ENCODE measurements around the gene PTGES2.

PTGES2 gene

DNA sequence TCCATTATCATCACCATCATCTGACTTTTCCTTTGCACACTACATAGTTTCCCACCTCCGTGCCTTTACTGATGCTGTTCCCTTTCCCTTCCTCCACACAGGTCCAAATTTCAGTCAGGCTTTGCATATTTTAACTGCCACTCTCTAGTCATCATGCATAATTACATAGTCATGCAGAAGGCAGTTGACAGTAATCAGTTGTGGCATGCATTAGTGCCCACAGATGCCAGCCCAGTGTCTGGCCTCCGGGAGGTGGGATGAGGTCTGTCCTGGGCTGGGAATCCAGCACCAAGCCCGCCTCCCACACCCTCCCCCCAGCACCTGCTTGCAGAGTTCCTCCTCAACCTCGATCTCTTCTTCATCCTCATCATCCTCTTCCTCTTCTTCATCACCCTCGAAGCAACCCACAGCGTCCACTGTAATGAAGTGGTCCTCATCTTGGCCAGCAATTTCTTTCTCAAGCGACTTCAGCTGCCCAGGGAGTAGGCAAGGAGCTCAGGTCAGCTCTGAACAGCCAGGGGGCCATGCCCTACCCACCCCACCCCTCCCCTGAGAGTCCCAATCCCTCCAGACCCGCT lies 41.3 kb upstream of the PTGES2 start:
- H3K27ac Mint-ChIP-seq: peak overlapping the region; percentile 37
- TF ChIP-seq, protein P1, sequence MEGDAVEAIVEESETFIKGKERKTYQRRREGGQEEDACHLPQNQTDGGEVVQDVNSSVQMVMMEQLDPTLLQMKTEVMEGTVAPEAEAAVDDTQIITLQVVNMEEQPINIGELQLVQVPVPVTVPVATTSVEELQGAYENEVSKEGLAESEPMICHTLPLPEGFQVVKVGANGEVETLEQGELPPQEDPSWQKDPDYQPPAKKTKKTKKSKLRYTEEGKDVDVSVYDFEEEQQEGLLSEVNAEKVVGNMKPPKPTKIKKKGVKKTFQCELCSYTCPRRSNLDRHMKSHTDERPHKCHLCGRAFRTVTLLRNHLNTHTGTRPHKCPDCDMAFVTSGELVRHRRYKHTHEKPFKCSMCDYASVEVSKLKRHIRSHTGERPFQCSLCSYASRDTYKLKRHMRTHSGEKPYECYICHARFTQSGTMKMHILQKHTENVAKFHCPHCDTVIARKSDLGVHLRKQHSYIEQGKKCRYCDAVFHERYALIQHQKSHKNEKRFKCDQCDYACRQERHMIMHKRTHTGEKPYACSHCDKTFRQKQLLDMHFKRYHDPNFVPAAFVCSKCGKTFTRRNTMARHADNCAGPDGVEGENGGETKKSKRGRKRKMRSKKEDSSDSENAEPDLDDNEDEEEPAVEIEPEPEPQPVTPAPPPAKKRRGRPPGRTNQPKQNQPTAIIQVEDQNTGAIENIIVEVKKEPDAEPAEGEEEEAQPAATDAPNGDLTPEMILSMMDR (IDR thresholded peaks at IDR 0.05): no peak
- DNase-seq: no peak
- no peaks in the 10 kb centered on the region for H3K9me3 Mint-ChIP-seq
- no peaks in the 10 kb centered on the region for H3K27me3 Mint-ChIP-seq (ENCODE audit: low read depth, poor library complexity)
- H3K4me1 Mint-ChIP-seq: peaks cover 22% of the 10 kb centered on the region
- H3K4me3 Mint-ChIP-seq: no peak overlapping the region
- peaks cover 65% of the 10 kb centered on the region for H3K36me3 Mint-ChIP-seq (ENCODE audit: low read depth)

DNA sequence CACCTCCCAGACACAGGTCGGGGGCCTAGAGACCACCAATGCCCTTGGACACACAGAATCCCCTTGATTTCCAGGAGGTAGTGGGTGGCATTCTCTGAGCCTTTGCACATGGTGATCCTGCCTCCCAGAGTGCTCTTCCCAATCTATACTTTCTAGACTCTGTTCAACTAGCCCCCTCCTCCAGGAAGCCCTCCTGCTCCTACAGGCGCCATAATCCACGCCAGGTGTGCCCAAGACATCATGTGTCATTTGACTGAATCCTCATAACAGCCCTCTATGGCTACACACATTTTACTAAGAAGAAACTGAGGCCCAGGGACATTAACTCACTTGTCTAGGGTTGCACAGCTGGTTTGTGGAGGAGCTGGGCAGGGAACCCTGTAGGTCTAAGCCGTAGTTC lies 39.7 kb upstream of the PTGES2 start:
- H3K4me1 Mint-ChIP-seq: peaks cover 22% of the 10 kb centered on the region
- no peak overlapping the region for H3K4me3 Mint-ChIP-seq
- no peaks in the 10 kb centered on the region for H3K9me3 Mint-ChIP-seq
- peak overlapping the region; percentile 84 for H3K27ac Mint-ChIP-seq
- no peak for DNase-seq
- TF ChIP-seq, protein P1 (IDR thresholded peaks at IDR 0.05): no peak
- peaks cover 69% of the 10 kb centered on the region for H3K36me3 Mint-ChIP-seq (ENCODE audit: low read depth)
- H3K27me3 Mint-ChIP-seq (ENCODE audit: low read depth, poor library complexity): no peaks in the 10 kb centered on the region

DNA sequence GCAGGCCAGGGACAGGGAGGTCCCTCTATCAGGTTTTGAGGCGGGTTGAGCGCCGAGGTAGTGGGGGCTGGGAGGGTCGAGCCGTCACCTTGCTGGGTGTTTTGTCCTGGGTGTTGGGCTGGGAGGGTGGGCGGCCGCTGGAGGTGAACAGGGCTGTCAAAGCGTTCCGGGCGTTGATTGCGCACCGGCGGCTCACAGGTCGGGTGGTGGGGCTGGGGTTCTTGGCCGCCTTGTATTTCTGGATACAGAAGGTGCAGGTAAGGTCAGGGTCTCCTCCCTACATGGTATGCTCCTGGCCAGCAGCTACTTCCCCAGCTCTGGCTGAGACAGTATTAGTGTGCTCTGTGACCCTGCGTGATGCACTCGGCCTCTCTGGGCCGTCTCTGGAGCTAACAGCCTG lies 38.6 kb upstream of the PTGES2 start:
- H3K4me3 Mint-ChIP-seq: no peak overlapping the region
- TF ChIP-seq, protein P1 (IDR thresholded peaks at IDR 0.05): no peak
- no peaks in the 10 kb centered on the region for H3K9me3 Mint-ChIP-seq
- peaks cover 24% of the 10 kb centered on the region for H3K4me1 Mint-ChIP-seq
- DNase-seq: no peak
- no peak overlapping the region for H3K27ac Mint-ChIP-seq
- H3K27me3 Mint-ChIP-seq (ENCODE audit: low read depth, poor library complexity): no peaks in the 10 kb centered on the region
- H3K36me3 Mint-ChIP-seq (ENCODE audit: low read depth): peaks cover 65% of the 10 kb centered on the region

DNA sequence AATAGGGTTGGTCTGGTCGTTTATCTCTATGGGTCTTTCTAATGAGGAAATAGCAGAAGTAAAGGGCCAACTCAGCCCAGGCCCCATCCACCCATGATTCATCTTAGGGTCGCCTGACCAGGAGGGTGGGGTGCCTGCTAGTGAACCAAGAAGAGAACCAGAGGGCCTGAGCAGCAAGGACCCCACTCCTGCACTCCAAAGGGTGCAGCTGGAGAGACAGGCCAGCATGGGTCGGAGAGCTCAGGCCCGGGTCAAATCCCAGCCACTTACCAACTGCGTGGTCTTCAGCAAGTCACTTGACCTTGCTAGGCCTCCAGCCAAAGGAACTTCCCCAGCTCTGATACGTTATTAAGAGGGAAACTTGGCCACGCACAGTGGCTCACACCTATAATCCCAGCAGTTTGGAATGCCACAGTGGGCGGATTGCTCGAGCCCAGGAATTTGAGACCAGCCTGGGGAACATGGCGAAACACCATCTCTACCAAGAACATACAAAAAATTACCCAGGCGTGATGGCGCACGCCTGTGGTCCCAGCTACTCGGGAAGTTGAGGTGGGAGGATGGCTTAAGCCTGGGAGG lies 36.9 kb upstream of the PTGES2 start:
- Mint-ChIP-seq H3K27me3 (ENCODE audit: low read depth, poor library complexity) (no peaks in the 10 kb centered on the region), H3K27ac (peak overlapping the region; percentile 22), H3K36me3 (ENCODE audit: low read depth) (peaks cover 53% of the 10 kb centered on the region), H3K4me3 (no peak overlapping the region), H3K4me1 (peaks cover 13% of the 10 kb centered on the region), H3K9me3 (no peaks in the 10 kb centered on the region)
- DNase-seq: no peak
- TF ChIP-seq, protein P1 (IDR thresholded peaks at IDR 0.05): no peak

DNA sequence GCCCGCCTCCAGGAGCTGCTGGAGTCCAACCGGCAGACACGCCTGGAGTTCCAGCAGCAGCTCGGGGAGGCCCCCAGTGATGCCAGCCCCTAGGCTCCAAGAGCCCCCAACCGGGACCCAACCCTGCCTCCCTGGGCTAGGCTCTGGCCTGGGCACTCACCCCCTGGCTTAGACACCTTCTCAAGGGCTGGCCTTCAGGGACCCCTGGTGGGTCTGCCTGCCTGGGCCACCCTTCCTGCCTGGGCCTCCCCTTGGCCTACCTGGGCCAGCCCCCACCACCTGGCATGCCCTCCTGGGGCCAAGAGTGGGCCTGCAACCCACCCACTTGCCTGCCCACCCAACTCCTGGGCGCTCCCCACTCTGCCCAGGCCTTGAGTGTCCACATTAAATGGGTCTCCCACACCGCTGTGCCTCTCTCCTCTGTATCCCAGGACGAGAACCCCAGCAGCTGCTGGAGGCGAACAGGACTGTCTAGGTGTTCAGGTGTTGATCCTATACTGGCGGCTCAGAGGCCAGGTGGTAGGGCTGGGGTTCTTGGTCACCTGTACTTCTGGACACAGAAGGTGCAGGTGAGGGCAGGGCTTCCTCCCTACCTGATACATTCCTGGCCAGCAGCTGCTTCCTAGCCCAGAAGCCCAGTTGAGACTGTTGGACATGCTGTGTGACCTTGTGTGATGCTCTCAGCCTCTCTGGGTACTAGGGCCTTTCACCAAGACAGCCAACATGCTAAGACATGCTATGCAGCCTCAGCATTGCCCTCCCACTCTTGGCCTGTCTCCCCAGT lies 36.2 kb upstream of the PTGES2 start:
- Mint-ChIP-seq H3K4me1 (peaks cover 7% of the 10 kb centered on the region), H3K27ac (no peak overlapping the region), H3K4me3 (no peak overlapping the region)

More for the DNA sequence above, 36.2 kb upstream of the PTGES2 start:
- TF ChIP-seq, protein P1 (IDR thresholded peaks at IDR 0.05): no peak
- Mint-ChIP-seq H3K36me3 (ENCODE audit: low read depth) (peaks cover 47% of the 10 kb centered on the region), H3K27me3 (ENCODE audit: low read depth, poor library complexity) (no peaks in the 10 kb centered on the region), H3K9me3 (no peaks in the 10 kb centered on the region)
- DNase-seq: no peak
